Stimulated activated CD4-positive, alpha-beta T cell treated with anti-CD3 and anti-CD28 coated beads, TNF-alpha, amount 100 ng/mL, for 24 hours (primary cell): ENCODE results near the gene KLF3.
"Not testable (repeated sequence)": the region's sequence is repeated elsewhere in the genome, so short reads cannot be mapped to it uniquely, and the experiment has no call there.

Source experiments
- DNase-seq, 3 experiments: peaks; one replicate each; pipeline ENCODE4 v3.0.0-alpha.2; 2020; ENCODE audit warnings: low read depth in 3 of 3

KLF3 gene

DNA sequence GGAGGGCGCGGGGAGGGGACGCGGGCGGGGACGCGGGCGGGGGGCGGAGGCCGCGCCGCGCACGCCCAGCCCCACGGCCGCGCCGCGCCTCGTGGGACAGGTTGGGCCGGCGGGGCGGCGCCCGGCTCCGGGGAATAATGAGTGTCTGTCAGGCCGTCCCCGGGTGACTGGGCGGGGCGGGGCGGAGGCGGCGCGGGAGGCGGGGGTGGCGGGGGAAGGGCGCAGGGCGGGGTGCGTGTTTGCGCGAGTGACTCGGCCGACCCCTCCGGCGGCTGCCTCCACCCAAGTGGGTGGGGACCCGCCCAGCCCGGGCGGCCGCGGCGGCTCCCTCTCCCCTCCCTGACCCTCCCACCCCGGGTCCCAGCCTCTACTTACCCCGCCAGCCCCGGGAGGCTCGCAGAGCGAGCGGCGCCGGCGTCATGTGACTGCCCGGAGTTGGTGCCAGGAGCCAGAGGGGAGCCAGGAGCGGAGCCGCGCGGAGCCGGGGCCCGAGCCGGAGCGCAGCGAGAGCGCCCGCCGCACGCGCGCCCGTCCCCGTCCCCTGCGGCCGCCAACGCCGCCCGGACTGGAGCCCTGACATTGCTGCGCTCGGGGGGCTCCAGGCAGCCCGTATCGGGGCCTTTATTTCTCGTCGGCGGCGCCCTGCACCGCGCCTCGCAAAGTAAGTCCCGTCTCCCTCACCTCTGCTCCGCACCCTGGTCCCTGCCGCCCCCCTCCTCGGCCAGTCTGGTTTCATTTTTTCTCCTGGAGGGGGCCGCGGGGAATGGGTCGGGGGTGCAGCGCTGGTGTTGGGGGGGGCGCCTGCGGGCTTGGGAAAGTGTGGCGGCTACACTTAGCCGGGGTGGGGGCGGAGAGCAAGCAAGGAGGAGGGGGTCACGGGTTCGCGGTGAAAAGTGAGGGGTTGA, at the start of gene KLF3:
Gene KLF3 (plus strand): TSS at position 399 of the 905 bp plus-strand sequence. CDS start 16,427 bp downstream, outside the sequence.
- peak; percentile 66 to 82 (median 78) for DNase-seq

GRCh38 chr4:38614231-38614630, 49.8 kb upstream of the KLF3 start:
- no peak for DNase-seq

GRCh38 chr4:38615847-38616246, 48.2 kb upstream of the KLF3 start:
- DNase-seq, result no peak

DNA sequence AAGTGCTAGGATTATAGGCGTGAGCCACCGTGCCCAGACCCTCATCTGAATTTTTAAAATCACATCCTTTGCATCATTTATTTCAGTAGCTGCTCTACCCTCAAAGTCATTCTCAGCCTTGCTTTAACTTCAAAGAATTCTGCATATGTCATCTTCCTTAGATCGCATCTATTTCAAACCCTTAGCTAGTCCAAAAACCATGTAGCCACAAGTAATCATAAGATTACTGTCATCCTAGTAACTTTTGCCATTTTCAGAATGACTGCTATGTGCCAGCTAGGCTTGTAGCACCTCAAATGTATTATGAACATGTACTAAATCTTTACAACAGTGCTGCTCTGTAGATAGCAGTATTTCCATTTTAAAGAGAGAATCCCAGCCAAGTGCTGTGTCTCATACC, 45.5 kb upstream of the KLF3 start:
- no peak for DNase-seq

DNA sequence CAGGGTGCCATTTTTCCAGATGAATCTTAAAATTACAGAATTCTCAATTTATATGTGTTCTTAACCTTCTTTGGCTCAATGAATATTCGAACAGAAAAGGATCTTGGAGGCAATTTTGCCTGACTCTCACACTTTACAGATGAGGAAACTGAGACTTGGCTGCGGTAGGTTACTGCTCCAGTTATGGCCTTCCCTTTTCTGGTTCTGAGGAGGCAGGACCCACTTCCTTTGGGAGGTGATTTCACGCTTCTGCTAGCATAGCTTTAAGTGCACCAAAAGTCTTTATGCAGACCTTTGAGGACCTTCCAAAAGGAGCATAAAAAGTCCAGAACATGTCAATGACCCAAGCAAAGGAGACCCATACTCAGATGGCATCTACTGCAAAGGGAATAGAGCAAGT, 44.7 kb upstream of the KLF3 start:
- DNase-seq, result no peak

GRCh38 chr4:38620065-38620464, 43.9 kb upstream of the KLF3 start:
- no peak for DNase-seq

- no peak for DNase-seq
These were observed 43.4 kb upstream of the KLF3 start for GRCh38 chr4:38620527-38621027.

DNA sequence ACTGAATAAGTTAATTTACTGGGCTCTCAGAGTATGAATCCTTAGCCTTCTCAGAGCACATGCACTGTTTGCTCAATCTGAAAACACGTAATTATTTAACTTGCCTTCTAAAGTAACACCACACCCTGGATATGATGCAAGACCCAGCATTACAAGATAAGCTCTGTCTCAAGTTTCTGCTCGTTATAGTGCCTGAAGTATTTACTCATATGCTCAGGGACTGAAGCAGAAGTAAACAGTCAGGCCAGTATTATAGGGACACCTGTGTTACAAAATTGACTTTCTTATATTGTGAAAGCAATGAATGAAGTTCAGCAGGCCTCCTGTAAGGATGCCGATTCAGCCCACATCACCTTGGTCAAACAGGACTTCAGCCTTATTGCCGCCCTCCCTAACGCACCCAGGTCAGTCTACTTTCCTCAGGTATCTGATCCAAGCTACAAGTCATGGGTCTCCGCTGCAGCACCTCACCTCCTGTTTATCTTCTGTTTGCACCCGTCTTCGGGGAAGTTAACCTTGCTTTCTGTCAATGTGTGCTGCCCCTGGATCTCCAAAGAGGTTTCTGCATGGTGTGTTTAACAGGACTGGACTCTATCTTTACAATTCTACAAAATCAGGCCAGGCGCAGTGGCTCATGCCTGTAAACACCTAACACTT, 42.8 kb upstream of the KLF3 start:
- DNase-seq, result no peak

DNA sequence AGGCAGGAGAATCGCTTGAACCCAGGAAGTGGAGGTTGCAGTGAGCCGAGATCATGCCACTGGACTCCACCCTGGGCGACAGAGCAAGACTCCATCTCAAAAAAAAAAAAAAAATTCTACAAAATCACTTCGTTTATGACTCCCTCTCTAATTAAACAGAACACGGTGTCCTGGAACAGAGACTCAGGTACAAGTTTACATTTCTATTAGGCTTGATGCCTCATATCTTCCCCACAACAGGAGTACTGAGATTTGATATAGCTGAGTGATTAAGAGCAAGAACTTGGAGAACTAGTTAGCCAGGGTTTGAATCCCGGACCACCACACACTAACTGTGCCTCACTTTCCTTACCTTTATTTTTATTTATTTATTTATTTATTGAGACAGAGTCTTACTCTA, 42.2 kb upstream of the KLF3 start:
- DNase-seq, result no peak

GRCh38 chr4:38622340-38622739, 41.7 kb upstream of the KLF3 start:
- DNase-seq, result not testable (repeated sequence)

- no peak for DNase-seq
These were observed 40.7 kb upstream of the KLF3 start for GRCh38 chr4:38623260-38623659.

DNA sequence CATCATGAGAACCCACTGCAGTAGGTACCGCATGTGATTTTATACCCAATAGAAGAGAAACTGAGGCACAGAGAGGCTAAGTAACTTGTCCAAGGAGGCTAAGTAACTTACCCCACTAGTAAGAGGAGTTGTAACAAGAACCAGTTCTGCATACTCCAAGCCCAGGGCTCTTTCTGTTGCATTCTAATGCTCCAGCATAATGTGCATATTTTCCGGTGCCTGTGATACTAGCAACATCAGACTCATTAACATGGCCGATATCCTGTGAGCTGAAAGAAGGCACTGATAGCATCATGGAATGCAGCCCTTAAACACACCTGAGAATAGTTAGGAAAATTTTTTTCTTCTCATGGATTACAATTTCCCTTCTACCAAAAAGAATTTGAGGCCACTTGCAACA, 39.7 kb upstream of the KLF3 start:
- no peak for DNase-seq

DNA sequence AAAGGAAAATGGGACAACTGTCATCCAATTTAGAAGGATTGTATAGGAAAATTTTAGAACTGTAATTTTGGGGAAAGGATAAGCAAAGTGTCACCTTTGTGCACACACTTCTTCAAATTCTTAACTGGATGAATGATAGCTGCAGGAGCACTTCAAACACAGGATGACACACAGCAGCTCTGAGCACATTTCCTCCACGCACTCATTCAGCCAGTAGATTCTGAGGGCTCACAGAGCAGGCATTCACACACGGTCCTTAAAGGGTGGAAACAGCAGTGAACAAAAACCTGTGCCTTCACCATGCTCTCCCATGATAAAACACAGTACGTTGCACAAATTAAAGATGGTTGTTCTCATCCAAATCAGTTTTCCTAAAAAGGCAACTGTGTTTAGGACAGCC, 38.5 kb upstream of the KLF3 start:
- DNase-seq, result no peak

GRCh38 chr4:38626901-38627444, 37.0 kb upstream of the KLF3 start:
- not testable (repeated sequence) for DNase-seq

GRCh38 chr4:38630519-38630918, 33.5 kb upstream of the KLF3 start:
- no peak for DNase-seq

DNA sequence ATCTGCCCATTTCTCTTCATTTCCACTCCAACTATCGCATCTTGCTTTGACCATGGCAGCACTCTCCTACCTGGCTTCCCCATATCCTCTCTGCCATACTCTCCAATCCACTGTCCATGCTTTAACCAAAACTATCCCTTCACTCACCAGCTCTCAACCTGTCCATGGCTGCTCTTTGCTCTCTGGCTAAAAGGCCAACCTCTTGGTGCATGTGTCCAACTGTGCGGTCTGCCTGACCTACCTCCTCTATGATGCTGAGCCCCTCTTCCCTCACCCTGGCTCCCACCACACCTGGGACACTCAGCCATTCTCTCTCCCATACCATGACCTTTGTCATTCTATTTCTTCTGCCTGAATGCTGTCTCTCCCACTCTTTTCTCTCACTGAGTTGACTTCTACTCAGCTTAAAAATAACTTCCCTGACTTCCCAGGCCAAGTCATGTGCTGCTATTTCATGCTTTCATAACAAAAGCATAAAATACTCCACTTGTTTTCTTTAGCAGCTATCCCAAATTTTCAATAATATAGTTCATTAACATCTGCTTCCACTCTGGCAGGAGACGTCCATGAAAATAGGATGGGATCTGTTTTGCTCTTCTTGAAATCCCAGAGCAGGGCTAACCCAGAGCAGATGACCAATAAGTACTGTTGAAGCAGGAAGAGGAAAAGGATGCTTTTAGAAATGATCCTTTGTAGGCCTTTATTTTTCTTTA, 29.8 kb upstream of the KLF3 start:
- DNase-seq, result no peak

DNA sequence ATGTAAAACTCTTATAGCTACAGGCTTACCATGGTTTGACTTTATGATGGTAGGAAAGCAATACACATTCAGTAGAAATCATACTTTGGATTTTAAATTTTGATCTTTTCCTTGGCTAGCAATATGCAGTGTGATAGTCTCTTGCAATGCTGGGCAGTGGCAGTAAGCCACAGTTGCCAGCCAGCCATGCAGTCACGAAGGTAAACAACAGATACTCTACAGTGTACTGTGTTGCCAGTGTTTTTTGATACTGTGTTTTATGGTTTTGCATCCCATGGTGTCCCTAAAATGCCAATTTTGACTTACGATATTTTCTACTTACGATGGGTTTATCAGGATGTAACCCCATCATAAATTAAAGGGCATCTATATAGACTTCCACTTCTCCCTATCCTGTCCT, 24.8 kb upstream of the KLF3 start:
- DNase-seq, result no peak

DNA sequence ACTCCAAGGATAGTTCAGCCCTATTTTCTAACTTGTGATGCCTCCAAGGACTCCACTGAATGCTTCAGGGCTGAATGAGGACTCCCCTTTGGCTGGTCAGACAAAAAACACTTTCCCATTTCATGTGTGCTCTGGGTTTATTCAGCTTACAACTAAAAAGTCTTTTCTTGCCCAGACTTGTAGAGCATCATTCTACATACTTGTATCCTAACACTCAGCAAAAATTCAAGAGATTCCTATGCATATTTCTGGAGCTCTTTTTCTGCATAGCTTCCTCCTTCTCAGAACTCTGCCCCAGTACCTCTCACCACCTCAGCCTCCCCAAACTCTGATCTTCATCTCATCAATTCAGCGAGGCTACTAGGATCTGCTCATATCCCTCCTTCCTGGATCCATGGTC, 22.2 kb upstream of the KLF3 start:
- DNase-seq, result no peak

DNA sequence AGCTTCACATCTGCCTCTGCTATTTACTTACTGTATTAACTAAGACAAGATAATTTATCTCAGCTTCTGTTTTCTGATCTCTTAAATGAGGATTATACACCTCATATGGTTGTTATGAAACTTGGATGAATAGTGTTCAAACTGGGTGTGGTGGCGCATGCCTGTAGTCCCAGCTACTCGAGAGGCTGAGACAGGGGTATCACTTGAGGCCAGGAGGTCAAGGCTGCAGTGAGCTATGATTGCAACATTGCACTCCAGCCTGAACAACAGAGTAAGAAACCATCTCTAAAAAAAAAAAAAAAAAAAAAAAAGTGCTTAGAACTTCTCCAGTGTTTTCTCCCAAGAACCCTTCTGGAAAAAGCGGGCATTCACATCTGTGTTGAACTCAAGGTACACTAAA, 19.8 kb upstream of the KLF3 start:
- no peak for DNase-seq

DNA sequence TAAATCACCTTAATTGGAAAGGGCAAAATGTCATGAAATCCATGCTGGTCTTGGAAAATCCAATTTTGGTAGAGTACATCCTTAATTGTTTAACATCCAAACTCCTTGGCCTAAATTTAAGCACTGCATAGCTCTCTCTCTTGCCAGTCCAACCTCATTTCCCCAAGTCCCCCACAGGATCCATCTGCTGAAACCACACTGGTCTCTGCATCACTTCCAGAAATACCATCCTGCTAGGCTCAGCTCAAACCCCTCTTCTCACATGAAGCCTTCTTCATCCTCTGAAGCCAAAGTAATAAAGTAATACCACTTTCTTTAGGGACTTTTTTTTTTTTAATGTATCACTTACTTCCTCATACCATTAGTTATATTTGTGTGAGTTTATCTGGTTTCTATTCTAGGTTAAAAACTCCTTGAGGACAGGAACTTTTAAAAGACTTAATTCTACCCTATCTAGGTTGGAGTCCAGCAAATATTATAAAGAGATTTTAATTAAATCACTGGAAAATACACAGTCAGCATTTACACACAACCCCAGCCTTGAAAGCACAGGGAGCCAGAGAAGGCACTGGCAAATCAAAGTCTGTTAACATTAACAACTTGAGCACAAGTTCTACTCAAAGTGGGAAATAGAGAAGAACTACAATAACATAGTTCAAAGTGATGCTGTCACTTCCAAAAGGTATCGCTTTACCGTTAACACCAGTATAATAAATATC, 16.7 kb upstream of the KLF3 start:
- no peak for DNase-seq

DNA sequence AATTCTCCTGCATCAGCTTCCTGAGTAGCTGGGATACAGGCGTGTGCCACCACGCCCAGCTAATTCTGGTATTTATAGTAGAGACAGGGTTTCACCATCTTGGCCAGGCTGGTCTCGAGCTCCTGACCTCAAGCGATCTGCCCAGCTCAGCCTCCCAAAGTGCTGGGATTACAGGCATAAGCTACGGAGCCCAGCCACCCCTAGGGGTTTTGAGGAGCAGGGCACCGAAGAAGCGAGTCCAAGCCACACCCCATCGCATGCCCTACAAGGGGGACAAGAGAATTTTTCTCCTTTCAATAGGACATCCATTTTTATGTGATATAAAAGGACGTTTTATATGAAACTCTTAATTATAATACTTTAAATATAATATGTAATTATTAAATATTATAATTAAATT, 13.9 kb upstream of the KLF3 start:
- DNase-seq, result no peak
